Stimulated activated CD4-positive, alpha-beta T cell treated with anti-CD3 and anti-CD28 coated beads, Interleukin-2, amount 100 ng/mL, for 4 hours (primary cell): Measurements from ENCODE around the gene SPPL2C.

Source experiments
- DNase-seq: peaks from one replicate; pipeline ENCODE4 v3.0.0-alpha.2; 2020; ENCODE audit warnings: low read depth

SPPL2C gene

GRCh38 chr17:45886852-45887251, 42.2 kb downstream of the SPPL2C start:
- no peak for DNase-seq

GRCh38 chr17:45888392-45888791, 43.7 kb downstream of the SPPL2C start:
- DNase-seq: no peak

- DNase-seq: no peak
Observed at GRCh38 chr17:45889579-45889978, 44.9 kb downstream of the SPPL2C start.

- DNase-seq: no peak
Observed at GRCh38 chr17:45893725-45894021, 49.0 kb downstream of the SPPL2C start.

GRCh38 chr17:45894022-45894784, 49.5 kb downstream of the SPPL2C start, which contains the start of gene MAPT:
Gene MAPT (plus strand): TSS chr17:45894554. CDS start chr17:45962338, 67,784 bp downstream.
- peak; percentile 79 for DNase-seq

- peak; percentile 41 for DNase-seq
Observed at GRCh38 chr17:45895304-45895968, 50.8 kb downstream of the SPPL2C start.

- no peak for DNase-seq
Observed at GRCh38 chr17:45895969-45896785, 51.5 kb downstream of the SPPL2C start.
